ENCODE data around the gene GMEB2. TPM values are rescaled to one million over a fixed set of nuclear protein-coding genes. Genes with fewer than 3 reads are reported as not detected.

Gene GMEB2
- total RNA-seq, 3 donors from 2014 or later: 6.6 to 11.0 (median 10.2) TPM

DNA sequence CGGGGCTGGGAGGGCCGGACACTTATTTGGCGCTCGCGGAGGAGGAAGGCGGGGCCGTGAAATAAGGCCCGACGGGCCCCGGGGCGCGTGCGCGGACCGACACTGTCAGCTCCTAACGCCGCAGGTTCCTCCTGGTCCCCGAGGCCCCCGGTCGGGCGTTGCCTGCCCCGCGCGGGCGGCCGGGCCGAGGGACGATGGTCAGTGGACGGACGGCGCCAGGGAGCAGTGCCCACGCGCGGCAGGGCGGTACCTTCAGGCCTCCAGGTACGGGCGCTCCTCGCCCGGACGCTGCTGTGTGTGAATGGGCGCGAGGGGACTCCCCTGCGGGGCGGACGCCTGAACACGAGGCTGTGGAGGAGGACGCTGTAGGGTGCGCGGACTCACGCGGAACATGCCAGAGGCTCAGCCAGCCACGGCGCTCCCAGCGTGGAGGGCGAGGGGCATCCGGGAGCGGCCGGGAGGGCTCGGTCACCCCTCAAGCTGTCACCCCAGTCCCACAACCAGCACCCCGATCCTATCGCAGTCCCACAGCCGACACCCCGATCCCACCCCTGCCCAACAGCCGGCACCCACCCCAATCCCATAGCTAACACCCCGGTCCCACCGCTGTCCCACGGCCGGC is 339 bp upstream of the GMEB2 start:
- no peaks in the 10 kb centered on the region for H3K4me1 ChIP-seq
- peak overlapping the region; percentile 89 to 98 (median 90) for H3K4me3 ChIP-seq
- TF ChIP-seq POLR2A (IDR thresholded peaks at IDR 0.05): peak; percentile 38
- peak; percentile 45 to 73 (median 66) for TF ChIP-seq POLR2AphosphoS5 (IDR thresholded peaks at IDR 0.05)
- TF ChIP-seq CTCF (IDR thresholded peaks at IDR 0.05): no peak
- H3K9me3 ChIP-seq: no peaks in the 10 kb centered on the region
- H3K27me3 ChIP-seq: no peaks in the 10 kb centered on the region
- DNase-seq (ENCODE audit: low spot score in 2 of 2): peak; percentile 93 to 95
- intact Hi-C loops (cut with DNase I; ENCODE audit: low total_unique reads): no loop called here
- H3K36me3 ChIP-seq: no peaks in the 10 kb centered on the region
- H3K27ac ChIP-seq: peak overlapping the region; percentile 95 to 98

DNA sequence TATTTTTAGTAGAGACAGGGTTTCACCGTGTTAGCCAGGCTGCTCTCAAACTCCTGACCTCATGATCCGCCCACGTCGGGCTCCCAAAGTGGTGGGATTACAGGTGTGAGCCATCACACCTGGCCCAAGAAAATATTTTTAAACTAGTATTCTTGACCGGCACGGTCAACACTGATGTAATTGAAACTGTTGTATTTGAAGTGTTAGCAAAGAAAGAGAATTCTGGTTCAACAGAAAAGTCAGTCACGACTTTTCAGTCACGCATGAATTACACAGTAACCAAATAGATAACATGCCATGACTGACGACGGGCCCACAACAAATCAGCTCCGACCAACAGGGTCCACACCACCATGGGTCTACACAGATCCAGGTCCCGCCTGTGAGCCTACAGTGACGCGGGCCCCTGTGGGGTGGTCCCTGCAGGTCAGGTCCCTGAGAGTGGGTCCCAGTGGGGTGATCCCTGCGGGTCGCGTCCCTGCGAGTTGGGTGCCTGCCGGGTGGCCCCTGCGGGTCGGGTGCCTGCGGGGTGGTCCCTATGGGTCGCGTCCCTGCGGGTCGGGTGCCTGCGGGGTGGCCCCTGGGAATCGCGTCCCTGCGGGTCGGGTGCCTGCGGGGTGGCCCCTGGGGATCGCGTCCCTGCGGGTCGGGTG is 1.0 kb downstream of the GMEB2 start:
- intact Hi-C loops (cut with DNase I; ENCODE audit: low total_unique reads): no loop called here
- Histone ChIP-seq H3K4me3 (peak overlapping the region; percentile 89 to 98 (median 90)), H3K36me3 (no peaks in the 10 kb centered on the region), H3K9me3 (no peaks in the 10 kb centered on the region), H3K4me1 (no peaks in the 10 kb centered on the region), H3K27me3 (no peaks in the 10 kb centered on the region), H3K27ac (peak overlapping the region; percentile 95 to 98)
- TF ChIP-seq POLR2AphosphoS5 (IDR thresholded peaks at IDR 0.05) (no peak), POLR2A (IDR thresholded peaks at IDR 0.05) (no peak), CTCF (IDR thresholded peaks at IDR 0.05) (no peak)
- no peak for DNase-seq (ENCODE audit: low spot score in 2 of 2)

GRCh38 chr20:63624486-63624885 is 2.4 kb downstream of the GMEB2 start:
- Histone ChIP-seq H3K27me3 (no peaks in the 10 kb centered on the region), H3K27ac (peak overlapping the region in 1 of 2 donors; percentile 12), H3K4me3 (no peak overlapping the region), H3K9me3 (no peaks in the 10 kb centered on the region), H3K4me1 (no peaks in the 10 kb centered on the region), H3K36me3 (no peaks in the 10 kb centered on the region)
- intact Hi-C loops (cut with DNase I; ENCODE audit: low total_unique reads): no loop called here
- no peak for TF ChIP-seq POLR2AphosphoS5 (IDR thresholded peaks at IDR 0.05)
- DNase-seq (ENCODE audit: low spot score in 2 of 2): no peak

DNA sequence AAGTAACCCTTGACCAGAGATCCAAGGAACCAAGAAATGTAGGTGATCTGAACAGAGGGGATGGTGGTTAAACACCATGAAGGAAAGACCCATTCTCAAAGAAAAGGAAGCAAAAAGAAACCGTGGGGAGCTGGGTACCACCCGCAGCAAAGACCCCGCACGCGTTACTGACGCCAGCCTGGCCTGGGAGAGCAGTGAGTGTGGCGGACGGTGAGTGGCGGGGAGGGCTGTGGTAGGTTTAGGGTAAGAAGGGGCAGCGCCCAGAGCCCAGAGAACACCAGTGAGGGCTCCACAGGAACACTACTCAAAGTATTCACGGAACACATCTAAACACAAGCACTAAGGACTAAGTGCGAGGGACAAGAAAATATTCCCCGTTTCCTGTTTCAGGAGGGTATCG is 4.2 kb downstream of the GMEB2 start:
- DNase-seq (ENCODE audit: low spot score in 2 of 2): no peak
- Histone ChIP-seq H3K4me1 (no peaks in the 10 kb centered on the region), H3K9me3 (no peaks in the 10 kb centered on the region), H3K4me3 (no peak overlapping the region), H3K36me3 (no peaks in the 10 kb centered on the region), H3K27me3 (no peaks in the 10 kb centered on the region), H3K27ac (no peak overlapping the region)
- no peak for TF ChIP-seq POLR2AphosphoS5 (IDR thresholded peaks at IDR 0.05)
- TF ChIP-seq CTCF (IDR thresholded peaks at IDR 0.05): no peak
- no peak for TF ChIP-seq POLR2A (IDR thresholded peaks at IDR 0.05)
- intact Hi-C loops (cut with DNase I; ENCODE audit: low total_unique reads): no loop called here

GRCh38 chr20:63622096-63622495 is 4.8 kb downstream of the GMEB2 start:
- Histone ChIP-seq H3K4me3 (no peak overlapping the region), H3K36me3 (no peaks in the 10 kb centered on the region), H3K4me1 (no peaks in the 10 kb centered on the region), H3K9me3 (no peaks in the 10 kb centered on the region), H3K27me3 (no peaks in the 10 kb centered on the region), H3K27ac (no peak overlapping the region)
- DNase-seq (ENCODE audit: low spot score in 2 of 2): no peak
- no peak for TF ChIP-seq POLR2AphosphoS5 (IDR thresholded peaks at IDR 0.05)
- TF ChIP-seq CTCF (IDR thresholded peaks at IDR 0.05): no peak
- no peak for TF ChIP-seq POLR2A (IDR thresholded peaks at IDR 0.05)
- intact Hi-C loops (cut with DNase I; ENCODE audit: low total_unique reads): no loop called here
